Hematopoietic multipotent progenitor cell treated with erythropoietin and hydrocortisone succinate and interleukin-3 and kit ligand, for 17 days (in vitro differentiated cells): Measurements from ENCODE around the gene ALOX12.
"Not testable (repeated sequence)": the region's sequence is repeated elsewhere in the genome, so short reads cannot be mapped to it uniquely, and the experiment has no call there.

Experiments
- DNase-seq: peaks from one replicate; pipeline ENCODE4 v3.0.0-alpha.2; 2015; ENCODE audit warnings: low spot score

The ALOX12 gene

GRCh38 chr17:7046127-7046724 is 50.4 kb downstream of the ALOX12 start:
- DNase-seq, result peak; percentile 20

DNA sequence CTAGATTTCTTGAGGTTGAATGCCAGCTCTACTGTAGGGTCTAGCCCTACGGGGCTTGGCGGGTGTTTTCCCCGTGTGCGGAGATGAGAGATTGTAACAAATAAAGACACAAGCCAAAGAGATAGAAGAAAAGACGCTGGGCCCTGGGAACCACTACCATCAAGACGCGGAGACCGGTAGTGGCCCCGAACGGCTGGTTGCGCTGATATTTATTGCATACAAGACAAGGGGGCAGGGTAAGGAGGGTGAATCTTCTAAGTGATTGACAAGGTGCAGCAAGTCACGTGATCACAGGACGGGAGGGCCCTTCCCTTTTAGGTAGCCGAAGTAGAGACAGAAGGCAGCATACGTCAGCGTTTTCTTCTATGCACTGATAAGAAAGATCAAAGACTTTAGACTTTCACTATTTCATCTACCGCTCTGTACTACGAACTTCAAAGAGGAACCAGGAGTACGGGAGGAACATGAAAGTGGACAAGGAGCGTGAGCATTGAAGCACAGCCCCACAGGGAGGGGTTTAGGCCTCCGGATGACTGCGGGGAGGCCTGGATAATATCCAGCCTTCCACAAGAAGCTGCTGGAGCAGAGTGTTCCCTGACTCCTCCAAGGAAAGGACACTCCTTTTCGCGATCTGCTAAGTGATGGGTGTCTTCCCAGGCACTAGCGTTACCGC is 51.0 kb downstream of the ALOX12 start:
- DNase-seq, result peak; percentile 31

DNA sequence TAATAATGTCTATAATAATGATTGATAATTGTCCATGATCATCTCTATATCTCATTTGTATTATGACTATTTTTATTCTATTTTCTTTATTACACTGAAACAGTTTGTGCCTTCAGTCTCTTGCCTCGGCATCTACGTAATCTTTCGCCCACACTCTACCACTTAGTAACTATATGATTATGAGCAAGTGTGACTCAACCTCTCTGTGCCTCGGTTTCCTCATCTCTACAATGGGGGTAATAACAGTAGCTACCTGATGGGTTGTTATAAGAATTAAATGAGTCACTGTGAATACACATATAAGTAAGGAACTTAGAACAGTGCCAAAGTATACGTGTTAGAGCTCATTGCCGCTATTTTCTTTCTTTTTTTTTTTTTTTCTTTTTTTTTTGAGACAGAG is 51.7 kb downstream of the ALOX12 start:
- no peak for DNase-seq

- DNase-seq, result no peak
Measured at GRCh38 chr17:7048968-7049367, 53.1 kb downstream of the ALOX12 start.

GRCh38 chr17:7050583-7050982 is 54.7 kb downstream of the ALOX12 start:
- DNase-seq, result not testable (repeated sequence)

- DNase-seq, result no peak
Measured at GRCh38 chr17:7056386-7056785, 60.5 kb downstream of the ALOX12 start.

DNA sequence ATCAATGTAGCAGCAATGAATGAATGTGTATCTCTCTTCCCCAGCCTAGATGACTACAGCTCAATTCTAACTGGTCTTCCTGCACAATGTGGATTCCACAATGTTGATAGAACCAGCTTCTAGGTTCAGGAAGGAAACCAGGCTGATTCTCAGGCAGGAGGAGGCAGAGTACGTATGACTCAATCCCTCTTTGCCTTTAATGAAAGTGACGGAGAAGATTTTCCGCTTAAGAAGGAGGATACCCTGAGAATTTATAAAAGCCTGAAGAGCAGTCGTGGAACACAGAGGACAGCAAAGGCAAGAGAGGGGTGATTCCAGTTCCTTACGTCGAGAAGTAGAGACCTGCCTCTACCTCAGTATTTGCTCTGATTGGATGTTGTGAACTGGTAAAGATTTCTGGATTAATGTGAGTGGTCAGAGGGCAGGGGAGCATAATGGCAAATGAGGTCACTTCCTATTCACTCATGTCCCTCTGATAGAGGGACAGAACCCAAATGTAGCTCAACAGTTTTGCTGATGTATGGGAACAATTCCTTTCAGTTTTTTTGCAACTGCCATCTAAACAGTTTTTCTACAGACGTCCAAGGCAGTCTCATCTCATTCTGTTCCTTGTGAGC is 63.1 kb downstream of the ALOX12 start:
- no peak for DNase-seq
